Measurements from ENCODE around the gene HCCS.

HCCS gene

DNA sequence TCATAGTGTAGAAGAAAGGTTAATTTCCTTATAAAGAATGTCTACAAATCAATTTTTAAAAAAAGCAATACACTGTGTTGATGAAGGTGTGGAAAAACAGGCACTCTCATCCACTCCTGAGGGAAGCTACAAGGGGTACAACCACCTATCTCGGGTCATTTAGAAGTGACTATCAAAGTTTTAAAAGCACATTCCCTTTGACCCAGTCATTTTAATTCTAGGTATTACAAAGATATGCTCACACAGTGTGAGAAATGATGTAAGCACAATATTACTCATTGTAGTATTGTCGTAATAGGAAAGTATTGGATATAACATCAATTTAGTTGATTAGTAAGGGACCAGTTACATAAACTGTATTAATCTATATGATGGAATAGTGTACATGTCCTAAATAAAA, 7.4 kb upstream of the HCCS start:
- no peak for TF ChIP-seq GABPA (IDR thresholded peaks at IDR 0.05; ENCODE audit: low read depth)
- no peak for TF ChIP-seq POLR2AphosphoS5 (IDR thresholded peaks at IDR 0.05; ENCODE audit: low read depth)
- no peak for TF ChIP-seq REST (IDR thresholded peaks at IDR 0.05; ENCODE audit: insufficient replicate concordance, low read depth)
- TF ChIP-seq SPI1 (IDR thresholded peaks at IDR 0.05; ENCODE audit: borderline replicate concordance, low read depth) = no peak
- no peak for TF ChIP-seq CTCF (IDR thresholded peaks at IDR 0.05; ENCODE audit: insufficient read depth, low read length)
- H3K27me3 ChIP-seq (ENCODE audit: insufficient read depth, poor library complexity, severe bottlenecking) = no peaks in the 10 kb centered on the region
- no peak overlapping the region for H3K4me3 ChIP-seq (replicated peaks; ENCODE audit: insufficient read depth, low read length)
- H3K27ac ChIP-seq (replicated peaks) = no peak overlapping the region
- no peak for DNase-seq (ENCODE audit: low read depth in 1 of 2, low spot score in 1 of 2)

GRCh38 chrX:11105080-11105479, 6.1 kb upstream of the HCCS start:
- no peak for TF ChIP-seq CTCF (IDR thresholded peaks at IDR 0.05; ENCODE audit: insufficient read depth, low read length)
- no peak for TF ChIP-seq SPI1 (IDR thresholded peaks at IDR 0.05; ENCODE audit: borderline replicate concordance, low read depth)
- no peak for TF ChIP-seq POLR2AphosphoS5 (IDR thresholded peaks at IDR 0.05; ENCODE audit: low read depth)
- no peak for TF ChIP-seq GABPA (IDR thresholded peaks at IDR 0.05; ENCODE audit: low read depth)
- no peak for TF ChIP-seq REST (IDR thresholded peaks at IDR 0.05; ENCODE audit: insufficient replicate concordance, low read depth)
- DNase-seq (ENCODE audit: low read depth in 1 of 2, low spot score in 1 of 2) = no peak
- Histone ChIP-seq H3K4me3 (replicated peaks; ENCODE audit: insufficient read depth, low read length) (no peak overlapping the region), H3K27ac (replicated peaks) (no peak overlapping the region), H3K27me3 (ENCODE audit: insufficient read depth, poor library complexity, severe bottlenecking) (no peaks in the 10 kb centered on the region)

DNA sequence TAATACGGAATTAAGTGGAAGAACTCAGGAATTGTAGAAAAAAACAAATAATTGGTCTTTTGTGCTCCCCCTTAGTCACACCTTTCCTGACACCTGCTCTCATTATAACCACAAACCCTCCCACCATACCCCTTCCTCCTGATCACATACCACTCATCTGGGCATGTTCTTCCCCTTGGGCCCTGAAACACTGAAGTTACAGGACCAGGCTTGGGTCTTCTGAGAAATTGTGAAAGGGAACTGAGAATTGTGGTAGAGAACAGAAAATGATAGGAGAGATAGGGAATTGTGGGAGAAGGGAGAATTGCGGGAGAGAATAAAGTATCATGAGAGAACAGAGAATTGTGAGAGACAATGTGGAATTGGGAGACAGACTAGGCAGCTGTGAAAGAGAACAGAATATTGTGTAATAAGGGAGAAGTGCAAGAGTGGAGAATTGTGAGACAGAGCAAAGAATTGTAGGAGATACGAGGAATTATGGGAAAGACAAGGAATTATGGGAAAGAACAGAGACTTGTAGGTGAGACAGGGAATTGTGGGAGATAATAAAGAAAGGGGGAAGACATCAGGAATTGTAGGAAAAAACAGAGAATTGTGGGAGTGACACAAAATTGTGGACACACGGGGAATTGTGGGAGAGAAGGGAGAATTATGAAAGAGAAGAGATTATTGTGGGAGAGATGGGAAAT, 2.7 kb upstream of the HCCS start:
- no peak overlapping the region for H3K27ac ChIP-seq (replicated peaks)
- DNase-seq (ENCODE audit: low read depth in 1 of 2, low spot score in 1 of 2) = no peak
- no peak overlapping the region for H3K4me3 ChIP-seq (replicated peaks; ENCODE audit: insufficient read depth, low read length)
- no peaks in the 10 kb centered on the region for H3K27me3 ChIP-seq (ENCODE audit: insufficient read depth, poor library complexity, severe bottlenecking)
- TF ChIP-seq REST (IDR thresholded peaks at IDR 0.05; ENCODE audit: insufficient replicate concordance, low read depth) (no peak), SPI1 (IDR thresholded peaks at IDR 0.05; ENCODE audit: borderline replicate concordance, low read depth) (no peak), GABPA (IDR thresholded peaks at IDR 0.05; ENCODE audit: low read depth) (no peak), POLR2AphosphoS5 (IDR thresholded peaks at IDR 0.05; ENCODE audit: low read depth) (no peak), CTCF (IDR thresholded peaks at IDR 0.05; ENCODE audit: insufficient read depth, low read length) (no peak)

Data from HL-60 (cell line).